Testis (tissue), 3 donors: ENCODE data around the gene OPRL1. TPM values are rescaled to one million over a fixed set of nuclear protein-coding genes. Genes with fewer than 3 reads are reported as not detected.

Experiments used
- DNase-seq: peaks from one replicate; pipeline ENCODE4 v3.0.0-alpha.2; 2019
- H3K27ac ChIP-seq, 2 donors: fragments of 200-600 bp; sonication (generic); one replicate each; pipeline ENCODE4 v1.5.1; 2019
- H3K27me3 ChIP-seq: fragments of 200-600 bp; sonication (generic); one replicate; pipeline ENCODE4 v1.5.1; 2019
- H3K36me3 ChIP-seq: fragments of 200-600 bp; sonication (generic); one replicate; pipeline ENCODE4 v1.5.1; 2017; ENCODE audit warnings: low read depth; ENCODE audit errors: missing control alignments
- H3K4me1 ChIP-seq: fragments of 200-600 bp; sonication (generic); one replicate; pipeline ENCODE4 v1.5.1; 2019
- H3K4me3 ChIP-seq, 2 donors: fragments of 200-600 bp; sonication (generic); one replicate each; pipeline ENCODE4 v1.5.1; 2017 to 2019
- H3K9me3 ChIP-seq: fragments of 200-600 bp; sonication (generic); one replicate; pipeline ENCODE4 v1.5.1; 2017
- CTCF ChIP-seq, 3 experiments: fragments of 450-650 bp in 2 of 3; fragments of 200-600 bp in 1 of 3; sonication (generic) in 1 of 3; IDR thresholded peaks; one replicate each; pipeline ENCODE4 v1.5.1; 2016 to 2019; ENCODE audit warnings: antibody characterized with exemption in 3 of 3, mild to moderate bottlenecking in 2 of 3, moderate library complexity in 1 of 3
- POLR2A ChIP-seq: fragments of 450-650 bp; IDR thresholded peaks from one replicate; pipeline ENCODE4 v1.6.1; 2017; ENCODE audit warnings: antibody characterized with exemption, mild to moderate bottlenecking, moderate library complexity
- WGBS, 2 donors: methylation state at CpG; one replicate each; pipeline ENCODE4 v1.1.5; 2018; 5-methylcytosine and 5-hydroxymethylcytosine counted together
- intact Hi-C: fragments of 100-400 bp; cut with DNase I; formaldehyde crosslinking; loops from one replicate; pipeline ENCODE4 v1.15.1; 2023; ENCODE audit warnings: low total_unique reads
- polyA plus RNA-seq: library from polyadenylated mRNA; stranded (reverse); fragments of 350-450 nt; fragmentation: Illumina TruSeq; extraction: RNeasy Lipid Tissue Mini Kit (QIAGEN cat#74804); gene quantifications from one replicate; pipeline ENCODE4 v1.2.3, GENCODE V29; 2014; ENCODE audit warnings: low read depth, low replicate concordance; ENCODE audit not compliant: insufficient read depth
- total RNA-seq, 2 donors: library from RNA; depleted of rRNA; stranded (reverse); fragments of >200 nt; gene quantifications; one replicate each; pipeline ENCODE4 v1.2.3, GENCODE V29; 2016

Gene OPRL1
- total and polyA plus RNA-seq, 3 donors from 2014 or later = 6.0 to 9.4 (median 7.7) TPM

DNA sequence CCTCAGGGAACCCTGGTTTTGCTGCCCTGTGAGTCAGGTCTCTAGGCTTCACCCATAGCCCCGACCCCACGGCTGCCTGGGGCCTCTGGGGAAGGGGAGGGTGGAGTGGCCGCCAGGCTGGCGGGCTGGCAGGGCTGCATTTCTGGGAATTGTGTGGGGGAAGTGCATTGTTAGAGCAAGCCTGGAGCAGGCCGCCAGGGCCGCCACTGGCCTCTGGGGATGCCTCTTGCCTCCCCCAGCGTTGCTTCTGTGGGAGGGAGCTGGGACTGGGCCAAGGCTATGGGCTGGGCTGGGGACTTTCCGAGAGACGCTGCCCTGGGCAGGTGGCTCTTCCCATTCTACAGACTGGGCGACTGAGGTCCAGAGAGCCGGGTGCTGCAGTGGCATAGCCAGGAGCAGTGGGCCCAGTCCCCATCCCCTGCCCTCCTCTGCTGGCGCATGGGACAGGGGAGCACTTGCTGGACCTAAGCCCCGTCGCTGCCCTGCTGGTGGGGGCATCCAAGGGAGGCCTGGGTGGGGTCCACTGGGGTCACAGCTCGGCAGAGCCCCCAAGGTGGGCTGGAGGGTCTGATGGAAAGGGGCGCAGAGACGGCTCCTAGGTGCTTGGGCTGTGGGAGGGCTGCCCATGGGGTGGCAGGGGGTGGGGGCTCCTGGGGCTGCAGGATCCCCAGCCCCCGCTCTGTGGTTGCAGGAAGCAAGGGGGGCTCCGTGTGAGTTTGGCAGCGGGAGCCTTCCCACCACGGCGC is 23.8 kb upstream of the OPRL1 start:
- intact Hi-C loops = no loop called here
- H3K4me3 ChIP-seq = no peak overlapping the region
- peak overlapping the region in 1 of 2 donors; percentile 36 for H3K27ac ChIP-seq
- peak; percentile 48 for DNase-seq
- no peaks in the 10 kb centered on the region for H3K9me3 ChIP-seq
- WGBS, 2 donors = 53 to 63% methylated on average over 10 to 22 of the region's 22 CpGs
- H3K36me3 ChIP-seq = no peaks in the 10 kb centered on the region
- no peak for TF ChIP-seq CTCF (IDR thresholded peaks at IDR 0.05)
- no peak for TF ChIP-seq POLR2A
- H3K27me3 ChIP-seq = no peaks in the 10 kb centered on the region
- peaks cover 6% of the 10 kb centered on the region for H3K4me1 ChIP-seq

- Histone ChIP-seq H3K9me3 (no peaks in the 10 kb centered on the region), H3K27me3 (no peaks in the 10 kb centered on the region), H3K27ac (no peak overlapping the region), H3K4me1 (peaks cover 6% of the 10 kb centered on the region), H3K4me3 (no peak overlapping the region), H3K36me3 (no peaks in the 10 kb centered on the region)
- intact Hi-C loops = no loop called here
- TF ChIP-seq POLR2A (no peak), CTCF (IDR thresholded peaks at IDR 0.05) (no peak)
- no peak for DNase-seq
- WGBS, 2 donors = 53 to 56% methylated on average over 6 to 7 of the region's 7 CpGs
Measured at GRCh38 chr20:64056639-64056888, 23.3 kb upstream of the OPRL1 start.

GRCh38 chr20:64056889-64057627 is 22.8 kb upstream of the OPRL1 start:
- H3K4me3 ChIP-seq = no peak overlapping the region
- no peaks in the 10 kb centered on the region for H3K27me3 ChIP-seq
- DNase-seq = no peak
- intact Hi-C loops = no loop called here
- no peak overlapping the region for H3K27ac ChIP-seq
- no peaks in the 10 kb centered on the region for H3K9me3 ChIP-seq
- 63 to 82% methylated on average over 21 to 39 of the region's 39 CpGs for WGBS, 2 donors
- no peaks in the 10 kb centered on the region for H3K36me3 ChIP-seq
- H3K4me1 ChIP-seq = peaks cover 6% of the 10 kb centered on the region
- no peak for TF ChIP-seq POLR2A
- TF ChIP-seq CTCF (IDR thresholded peaks at IDR 0.05) = no peak

- intact Hi-C loops = no loop called here
- no peaks in the 10 kb centered on the region for H3K9me3 ChIP-seq
- H3K27ac ChIP-seq = no peak overlapping the region
- DNase-seq = peak; percentile 79
- H3K4me3 ChIP-seq = no peak overlapping the region
- no peaks in the 10 kb centered on the region for H3K36me3 ChIP-seq
- peaks cover 12% of the 10 kb centered on the region for H3K4me1 ChIP-seq
- H3K27me3 ChIP-seq = no peaks in the 10 kb centered on the region
- TF ChIP-seq POLR2A (no peak), CTCF (IDR thresholded peaks at IDR 0.05) (peak; percentile 50 to 75 (median 67))
- 53 to 71% methylated on average over 19 to 33 of the region's 33 CpGs for WGBS, 2 donors
Measured at GRCh38 chr20:64057628-64058498, 22.0 kb upstream of the OPRL1 start.
